Activated naive CD8-positive, alpha-beta T cell treated with anti-CD3 and anti-CD28 coated beads, Interleukin-2, amount 50 U/mL, for 24 hours (primary cell): ENCODE data around the gene ATP2A2.

Experiments
- ATAC-seq: fragments of 150-1000 bp; cut with Tn5 transposase; one replicate; pipeline ENCODE4 v1.10.0; 2021
- DNase-seq: peaks from one replicate; pipeline ENCODE4 v3.0.0; 2021
- H3K27ac Mint-ChIP-seq: one replicate; pipeline ENCODE4 v1.8.0; 2021; ENCODE audit warnings: mild to moderate bottlenecking, mixed read lengths
- H3K27me3 Mint-ChIP-seq: one replicate; pipeline ENCODE4 v1.8.0; 2021; ENCODE audit warnings: mixed read lengths
- H3K36me3 Mint-ChIP-seq: one replicate; pipeline ENCODE4 v1.8.0; 2021; ENCODE audit warnings: low read depth, mixed read lengths
- H3K4me1 Mint-ChIP-seq: one replicate; pipeline ENCODE4 v1.8.0; 2021; ENCODE audit warnings: mixed read lengths
- H3K4me3 Mint-ChIP-seq: one replicate; pipeline ENCODE4 v1.8.0; 2021; ENCODE audit warnings: mild to moderate bottlenecking, moderate library complexity, mixed read lengths
- H3K9me3 Mint-ChIP-seq: one replicate; pipeline ENCODE4 v1.8.0; 2021; ENCODE audit warnings: mixed read lengths

Gene ATP2A2

GRCh38 chr12:110304061-110304551 is 23.1 kb downstream of the ATP2A2 start:
- no peak overlapping the region for H3K4me3 Mint-ChIP-seq
- no peaks in the 10 kb centered on the region for H3K9me3 Mint-ChIP-seq
- H3K27me3 Mint-ChIP-seq, result no peaks in the 10 kb centered on the region
- peaks cover 57% of the 10 kb centered on the region for H3K4me1 Mint-ChIP-seq
- peaks cover 46% of the 10 kb centered on the region for H3K36me3 Mint-ChIP-seq
- ATAC-seq (no peak), DNase-seq (no peak)
- no peak overlapping the region for H3K27ac Mint-ChIP-seq

DNA sequence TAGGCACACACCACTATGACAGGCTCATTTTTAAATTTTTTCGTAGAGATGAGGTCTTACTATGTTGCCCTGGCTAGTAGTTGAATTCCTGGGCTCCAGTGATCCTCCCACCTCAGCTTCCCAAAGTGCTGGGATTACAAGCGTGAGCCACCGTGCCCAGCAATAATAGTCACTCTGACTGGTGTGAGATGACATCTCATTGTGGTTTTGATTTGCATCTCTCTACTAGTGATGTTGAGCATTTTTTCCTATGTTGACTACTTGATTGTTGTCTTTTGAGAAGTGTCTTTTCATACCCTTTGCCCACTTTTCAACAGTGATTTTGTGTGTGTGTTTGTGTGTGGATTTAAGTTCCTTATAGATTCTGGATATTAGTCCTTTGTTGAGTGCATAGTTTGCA is 26.3 kb downstream of the ATP2A2 start:
- no peak overlapping the region for H3K4me3 Mint-ChIP-seq
- no peak for DNase-seq
- no peak overlapping the region for H3K27ac Mint-ChIP-seq
- no peak for ATAC-seq
- peaks cover 50% of the 10 kb centered on the region for H3K4me1 Mint-ChIP-seq
- no peaks in the 10 kb centered on the region for H3K27me3 Mint-ChIP-seq
- H3K9me3 Mint-ChIP-seq, result no peaks in the 10 kb centered on the region
- H3K36me3 Mint-ChIP-seq, result peaks cover 38% of the 10 kb centered on the region

- Mint-ChIP-seq H3K36me3 (peaks cover 36% of the 10 kb centered on the region), H3K4me3 (no peak overlapping the region), H3K27me3 (no peaks in the 10 kb centered on the region), H3K27ac (no peak overlapping the region), H3K9me3 (no peaks in the 10 kb centered on the region), H3K4me1 (peaks cover 59% of the 10 kb centered on the region)
- DNase-seq, result no peak
- ATAC-seq, result no peak
These were observed 29.7 kb downstream of the ATP2A2 start for GRCh38 chr12:110310763-110311162.

DNA sequence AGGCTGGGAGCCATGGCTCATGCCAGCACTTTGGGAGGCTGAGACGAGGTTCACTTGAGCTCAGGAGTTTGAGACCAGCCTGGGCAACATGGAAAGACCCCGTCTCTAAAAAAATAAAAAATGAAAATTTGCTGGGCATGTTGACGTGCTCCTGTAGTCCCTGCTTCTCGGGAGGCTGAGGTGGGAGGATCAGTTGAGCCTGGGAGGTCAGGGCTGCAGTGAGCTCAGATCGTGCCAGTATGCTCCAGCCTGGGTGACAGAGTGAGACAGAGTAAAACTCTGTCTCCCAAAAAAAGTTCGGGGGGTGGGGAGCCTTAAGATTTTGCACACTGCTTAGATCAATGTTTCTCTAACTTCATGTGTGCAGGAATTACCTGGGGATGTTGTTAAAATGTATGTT is 30.9 kb downstream of the ATP2A2 start:
- no peak overlapping the region for H3K4me3 Mint-ChIP-seq

GRCh38 chr12:110312581-110313360 is 31.7 kb downstream of the ATP2A2 start:
- ATAC-seq (peak; percentile 44), DNase-seq (no peak)
- no peaks in the 10 kb centered on the region for H3K9me3 Mint-ChIP-seq
- no peaks in the 10 kb centered on the region for H3K27me3 Mint-ChIP-seq
- H3K36me3 Mint-ChIP-seq, result peaks cover 36% of the 10 kb centered on the region
- no peak overlapping the region for H3K4me3 Mint-ChIP-seq
- H3K27ac Mint-ChIP-seq, result peak overlapping the region; percentile 49
- H3K4me1 Mint-ChIP-seq, result peaks cover 60% of the 10 kb centered on the region

More for the DNA sequence above, 30.9 kb downstream of the ATP2A2 start:
- H3K9me3 Mint-ChIP-seq, result no peaks in the 10 kb centered on the region
- ATAC-seq (no peak), DNase-seq (no peak)
- no peak overlapping the region for H3K27ac Mint-ChIP-seq
- peaks cover 63% of the 10 kb centered on the region for H3K4me1 Mint-ChIP-seq
- peaks cover 40% of the 10 kb centered on the region for H3K36me3 Mint-ChIP-seq
- no peaks in the 10 kb centered on the region for H3K27me3 Mint-ChIP-seq

- peaks cover 34% of the 10 kb centered on the region for H3K36me3 Mint-ChIP-seq
- peak overlapping the region; percentile 16 for H3K4me3 Mint-ChIP-seq
- no peaks in the 10 kb centered on the region for H3K27me3 Mint-ChIP-seq
- no peak for DNase-seq
- peak; percentile 66 for ATAC-seq
- H3K27ac Mint-ChIP-seq, result peak overlapping the region; percentile 19
- no peaks in the 10 kb centered on the region for H3K9me3 Mint-ChIP-seq
- H3K4me1 Mint-ChIP-seq, result peaks cover 66% of the 10 kb centered on the region
These were observed 33.3 kb downstream of the ATP2A2 start for GRCh38 chr12:110314308-110314707.

DNA sequence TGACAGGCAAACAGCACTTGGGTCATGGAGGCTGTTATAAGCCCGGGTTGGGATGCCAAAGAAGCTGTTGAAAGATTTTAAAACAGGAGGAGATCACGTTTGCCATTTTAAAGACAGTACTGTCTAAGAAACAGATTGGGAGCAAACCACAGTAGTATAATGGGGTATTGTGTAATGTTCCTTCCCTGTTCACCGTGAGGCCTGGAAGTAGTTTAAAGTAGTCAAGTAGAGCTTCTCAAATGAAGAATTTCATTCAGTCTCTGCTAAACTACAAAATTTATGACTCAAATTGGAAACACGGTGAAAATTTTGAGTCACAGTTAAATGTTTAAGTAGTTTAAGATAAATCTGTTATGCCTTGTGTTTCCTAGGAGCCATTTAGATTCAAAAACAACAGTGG is 35.8 kb downstream of the ATP2A2 start:
- Mint-ChIP-seq H3K9me3 (no peaks in the 10 kb centered on the region), H3K27ac (peak overlapping the region; percentile 39), H3K4me3 (no peak overlapping the region), H3K27me3 (no peaks in the 10 kb centered on the region), H3K36me3 (peaks cover 41% of the 10 kb centered on the region), H3K4me1 (peaks cover 58% of the 10 kb centered on the region)
- DNase-seq (no peak), ATAC-seq (no peak)

DNA sequence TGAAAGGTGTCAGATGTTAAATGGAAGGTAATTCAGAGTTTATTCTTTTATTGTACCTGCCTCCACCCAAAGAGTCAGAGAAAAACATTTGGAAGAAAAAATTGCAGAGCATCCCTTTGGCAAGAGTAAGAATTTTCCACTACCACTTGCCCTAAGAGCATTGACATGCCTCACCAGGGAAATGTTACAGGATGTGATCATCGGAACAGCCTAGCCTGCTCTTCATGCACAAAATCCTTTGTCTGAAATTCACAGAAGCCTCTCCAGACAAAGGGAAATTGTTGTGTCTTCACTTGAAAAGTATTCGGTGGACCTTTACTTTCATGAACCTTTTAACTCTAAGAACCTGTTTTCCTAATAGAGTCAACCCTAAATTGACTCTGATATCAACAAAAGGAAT is 36.9 kb downstream of the ATP2A2 start:
- DNase-seq (no peak), ATAC-seq (no peak)
- Mint-ChIP-seq H3K4me1 (peaks cover 49% of the 10 kb centered on the region), H3K9me3 (no peaks in the 10 kb centered on the region), H3K4me3 (no peak overlapping the region), H3K27ac (peak overlapping the region; percentile 34), H3K27me3 (no peaks in the 10 kb centered on the region), H3K36me3 (peaks cover 40% of the 10 kb centered on the region)

DNA sequence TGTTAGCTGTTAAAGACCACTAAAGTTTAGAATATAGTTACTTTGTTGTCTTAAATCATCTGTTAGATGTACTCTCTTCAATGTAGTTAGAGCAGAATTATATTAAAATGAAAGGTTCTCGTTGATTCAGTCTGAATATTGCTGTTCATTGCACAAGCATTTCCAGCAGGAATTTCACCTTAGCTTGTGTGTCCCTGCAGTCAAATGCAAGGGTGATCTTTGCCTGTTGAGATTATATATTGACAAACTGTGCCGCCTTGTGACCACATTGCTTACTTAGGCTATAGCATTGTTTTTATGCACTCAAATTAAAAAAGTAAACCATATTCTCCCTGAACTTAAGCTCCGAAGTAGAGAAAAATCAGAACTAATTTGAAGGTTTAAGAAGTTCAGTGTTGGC is 39.5 kb downstream of the ATP2A2 start:
- peaks cover 35% of the 10 kb centered on the region for H3K36me3 Mint-ChIP-seq
- ATAC-seq, result no peak
- H3K27ac Mint-ChIP-seq, result no peak overlapping the region

GRCh38 chr12:110329710-110330109 is 48.7 kb downstream of the ATP2A2 start:
- H3K9me3 Mint-ChIP-seq, result no peaks in the 10 kb centered on the region
- peaks cover 66% of the 10 kb centered on the region for H3K36me3 Mint-ChIP-seq
- H3K27ac Mint-ChIP-seq, result no peak overlapping the region
- ATAC-seq, result no peak
- H3K27me3 Mint-ChIP-seq, result no peaks in the 10 kb centered on the region
- no peak for DNase-seq
- no peak overlapping the region for H3K4me3 Mint-ChIP-seq
- peaks cover 3% of the 10 kb centered on the region for H3K4me1 Mint-ChIP-seq

More for the DNA sequence above, 39.5 kb downstream of the ATP2A2 start:
- Mint-ChIP-seq H3K4me1 (peaks cover 32% of the 10 kb centered on the region), H3K4me3 (no peak overlapping the region), H3K27me3 (no peaks in the 10 kb centered on the region), H3K9me3 (no peaks in the 10 kb centered on the region)
- no peak for DNase-seq

GRCh38 chr12:110330124-110330523 is 49.1 kb downstream of the ATP2A2 start:
- H3K4me3 Mint-ChIP-seq, result no peak overlapping the region
- no peaks in the 10 kb centered on the region for H3K9me3 Mint-ChIP-seq
- H3K4me1 Mint-ChIP-seq, result peaks cover 3% of the 10 kb centered on the region
- no peak for ATAC-seq
- peaks cover 69% of the 10 kb centered on the region for H3K36me3 Mint-ChIP-seq
- H3K27me3 Mint-ChIP-seq, result no peaks in the 10 kb centered on the region
- no peak for DNase-seq
- H3K27ac Mint-ChIP-seq, result peak overlapping the region; percentile 46

DNA sequence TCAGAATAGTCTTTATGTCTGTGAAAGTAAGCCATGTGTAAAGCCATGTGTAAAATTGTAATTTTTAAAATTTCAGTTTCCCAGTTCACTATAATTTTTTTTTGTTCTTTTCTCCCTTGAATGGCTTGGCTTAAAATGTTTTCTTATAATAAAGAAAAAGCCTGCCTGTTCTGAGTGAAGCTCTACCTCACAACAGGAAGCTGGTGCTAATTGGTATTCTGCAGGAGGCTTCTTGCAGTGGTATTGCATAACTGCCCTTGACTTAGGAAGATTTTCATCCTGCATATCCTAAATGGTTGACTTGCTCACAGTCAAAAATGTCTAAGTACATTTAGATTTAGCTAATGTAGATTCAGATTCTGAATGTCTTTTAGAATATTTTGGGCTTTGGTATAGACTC is 49.5 kb downstream of the ATP2A2 start:
- no peaks in the 10 kb centered on the region for H3K27me3 Mint-ChIP-seq
- ATAC-seq (no peak), DNase-seq (no peak)
- peaks cover 3% of the 10 kb centered on the region for H3K4me1 Mint-ChIP-seq
- H3K4me3 Mint-ChIP-seq, result no peak overlapping the region
- H3K27ac Mint-ChIP-seq, result peak overlapping the region; percentile 46
- no peaks in the 10 kb centered on the region for H3K9me3 Mint-ChIP-seq
- peaks cover 73% of the 10 kb centered on the region for H3K36me3 Mint-ChIP-seq

- peaks cover 71% of the 10 kb centered on the region for H3K36me3 Mint-ChIP-seq
- no peaks in the 10 kb centered on the region for H3K27me3 Mint-ChIP-seq
- DNase-seq (no peak), ATAC-seq (no peak)
- no peaks in the 10 kb centered on the region for H3K9me3 Mint-ChIP-seq
- H3K4me3 Mint-ChIP-seq, result no peak overlapping the region
- peaks cover 3% of the 10 kb centered on the region for H3K4me1 Mint-ChIP-seq
- no peak overlapping the region for H3K27ac Mint-ChIP-seq
These were observed 52.2 kb downstream of the ATP2A2 start for GRCh38 chr12:110333201-110333600.

GRCh38 chr12:110335481-110336045 is 54.5 kb downstream of the ATP2A2 start:
- ATAC-seq (no peak), DNase-seq (no peak)
- H3K27me3 Mint-ChIP-seq, result no peaks in the 10 kb centered on the region
- H3K36me3 Mint-ChIP-seq, result peaks cover 76% of the 10 kb centered on the region
- H3K9me3 Mint-ChIP-seq, result no peaks in the 10 kb centered on the region
- H3K4me3 Mint-ChIP-seq, result no peak overlapping the region
- H3K4me1 Mint-ChIP-seq, result no peaks in the 10 kb centered on the region
- no peak overlapping the region for H3K27ac Mint-ChIP-seq
